ENCODE data around the gene FABP7.

Gene FABP7

DNA sequence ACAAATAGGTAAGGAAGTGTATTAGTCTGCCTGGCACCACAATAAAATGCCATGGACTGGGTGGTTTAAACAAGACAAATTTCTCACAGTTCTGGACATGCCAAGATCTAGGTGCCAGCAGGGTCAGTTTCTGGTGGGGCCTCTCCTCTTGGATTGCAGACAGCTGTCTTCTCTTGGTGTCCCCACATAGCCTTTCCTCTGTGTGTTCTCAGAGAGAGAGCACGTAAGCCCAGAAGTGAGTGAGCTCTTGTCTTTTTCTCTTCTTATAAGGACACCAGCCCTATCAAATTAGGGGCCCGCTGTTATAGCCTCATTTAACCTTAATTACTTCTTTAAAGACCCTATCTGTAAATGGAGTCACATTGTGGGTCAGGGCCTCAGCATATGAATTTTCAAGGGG, 37.8 kb downstream of the FABP7 start:
- ChIA-PET CTCF (no interaction called here), POLR2A (interaction anchor here (1.0 kb wide), 1 partner anchor 28 kb away, joined by 4 read pairs; the partner anchor contains the start of gene SMPDL3A)
- no peak for TF ChIP-seq NFRKB (IDR thresholded peaks at IDR 0.05)
- no peak for TF ChIP-seq PKNOX1 (IDR thresholded peaks at IDR 0.05)
- no peak for TF ChIP-seq HDGF (IDR thresholded peaks at IDR 0.05; ENCODE audit: borderline replicate concordance)
- no peak for TF ChIP-seq FOXK2 (IDR thresholded peaks at IDR 0.05)
- no peak for TF ChIP-seq ARNT (IDR thresholded peaks at IDR 0.05)
- no peak for TF ChIP-seq ELF4 (IDR thresholded peaks at IDR 0.05)
- no peak for TF ChIP-seq FOXA1 (IDR thresholded peaks at IDR 0.05)
- TF ChIP-seq TARDBP (IDR thresholded peaks at IDR 0.05), result no peak
- TF ChIP-seq BHLHE40 (IDR thresholded peaks at IDR 0.05; ENCODE audit: borderline replicate concordance), result no peak
- no peak for TF ChIP-seq ZNF384 (IDR thresholded peaks at IDR 0.05)
- no peak for TF ChIP-seq LEF1 (IDR thresholded peaks at IDR 0.05; ENCODE audit: borderline replicate concordance)

DNA sequence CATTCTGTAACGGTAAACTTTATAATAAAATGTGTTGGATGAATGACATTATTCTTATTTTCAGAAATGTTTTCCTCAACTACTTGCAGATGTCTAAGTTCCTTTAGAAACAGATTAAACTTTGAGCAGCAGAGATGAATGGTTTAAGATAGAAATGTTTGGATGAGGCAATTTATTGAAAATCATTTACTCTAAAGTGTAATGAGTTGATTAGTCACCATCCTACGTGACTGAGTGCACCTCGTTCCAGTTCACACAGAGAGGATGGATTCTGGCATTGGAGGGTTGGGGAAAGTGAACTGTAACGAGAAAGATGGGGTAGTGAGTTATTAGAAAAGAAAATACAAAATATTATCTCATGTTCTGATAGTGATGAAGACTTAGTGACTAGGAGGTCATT, 38.2 kb downstream of the FABP7 start:
- TF ChIP-seq ELF4 (IDR thresholded peaks at IDR 0.05) (no peak), ZNF384 (IDR thresholded peaks at IDR 0.05) (no peak), FOXM1 (IDR thresholded peaks at IDR 0.05; ENCODE audit: borderline replicate concordance) (no peak), HDGF (IDR thresholded peaks at IDR 0.05; ENCODE audit: borderline replicate concordance) (no peak)
- CTCF ChIA-PET, result interaction anchor here (1.0 kb wide), 1 partner anchor 21 kb away, joined by 3 read pairs; no protein-coding TSS in a partner anchor
- POLR2A ChIA-PET, result interaction anchor here (1.0 kb wide), 1 partner anchor 28 kb away, joined by 4 read pairs; the partner anchor contains the start of gene SMPDL3A
- DNase-seq (ENCODE audit: extremely low spot score), result no peak

More for the DNA sequence above, 37.8 kb downstream of the FABP7 start:
- no peak for DNase-seq (ENCODE audit: extremely low spot score)

GRCh38 chr6:122818866-122819265, 39.4 kb downstream of the FABP7 start:
- CTCF ChIA-PET, result interaction anchor here (1.0 kb wide), 1 partner anchor 20 kb away, joined by 3 read pairs; no protein-coding TSS in a partner anchor
- no peak for TF ChIP-seq ZNF384 (IDR thresholded peaks at IDR 0.05)
- TF ChIP-seq TARDBP (IDR thresholded peaks at IDR 0.05), result no peak
- TF ChIP-seq HDGF (IDR thresholded peaks at IDR 0.05; ENCODE audit: borderline replicate concordance), result no peak
- TF ChIP-seq L3MBTL2 (conservative IDR thresholded peaks at IDR 0.05), result no peak
- no peak for TF ChIP-seq PKNOX1 (IDR thresholded peaks at IDR 0.05)
- no peak for TF ChIP-seq LEF1 (IDR thresholded peaks at IDR 0.05; ENCODE audit: borderline replicate concordance)
- TF ChIP-seq ARNT (IDR thresholded peaks at IDR 0.05), result no peak
- TF ChIP-seq FOXK2 (IDR thresholded peaks at IDR 0.05), result no peak
- no peak for TF ChIP-seq CTBP1 (IDR thresholded peaks at IDR 0.05; ENCODE audit: borderline replicate concordance)
- TF ChIP-seq ELF4 (IDR thresholded peaks at IDR 0.05), result no peak
- TF ChIP-seq BHLHE40 (IDR thresholded peaks at IDR 0.05; ENCODE audit: borderline replicate concordance), result no peak
- TF ChIP-seq FOXA1 (IDR thresholded peaks at IDR 0.05), result no peak
- TF ChIP-seq FOXM1 (IDR thresholded peaks at IDR 0.05; ENCODE audit: borderline replicate concordance), result no peak
- no peak for TF ChIP-seq NFRKB (IDR thresholded peaks at IDR 0.05)
- no peak for TF ChIP-seq SP1 (IDR thresholded peaks at IDR 0.05)
- no peak for TF ChIP-seq SUZ12 (IDR thresholded peaks at IDR 0.05)
- POLR2A ChIA-PET, result no interaction called here
- no peak for DNase-seq (ENCODE audit: extremely low spot score)

DNA sequence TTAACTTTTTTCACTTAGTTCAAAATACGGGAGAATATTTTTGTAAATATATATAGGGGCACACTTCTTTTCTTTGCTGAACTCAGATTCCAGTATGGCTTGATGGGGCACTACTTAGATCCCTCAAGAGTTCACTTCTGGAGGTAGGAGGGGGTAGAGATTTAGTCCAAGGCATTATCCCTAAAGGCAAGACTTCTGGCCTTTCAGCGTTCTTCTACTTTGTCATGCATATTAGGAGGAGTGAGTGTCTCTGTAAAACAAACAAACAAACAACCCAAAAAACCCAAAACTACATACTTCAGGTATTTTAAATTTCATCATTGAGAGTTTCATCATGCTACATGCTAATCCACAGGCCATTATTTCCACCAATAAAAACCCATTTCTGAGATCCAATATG, 41.6 kb downstream of the FABP7 start:
- TF ChIP-seq NFRKB (IDR thresholded peaks at IDR 0.05), result no peak
- TF ChIP-seq LEF1 (IDR thresholded peaks at IDR 0.05; ENCODE audit: borderline replicate concordance), result no peak
- no peak for TF ChIP-seq BHLHE40 (IDR thresholded peaks at IDR 0.05; ENCODE audit: borderline replicate concordance)
- no peak for TF ChIP-seq L3MBTL2 (conservative IDR thresholded peaks at IDR 0.05)
- TF ChIP-seq FOXK2 (IDR thresholded peaks at IDR 0.05), result no peak
- TF ChIP-seq PKNOX1 (IDR thresholded peaks at IDR 0.05), result no peak
- no peak for TF ChIP-seq TARDBP (IDR thresholded peaks at IDR 0.05)
- TF ChIP-seq ELF4 (IDR thresholded peaks at IDR 0.05), result no peak
- TF ChIP-seq HDGF (IDR thresholded peaks at IDR 0.05; ENCODE audit: borderline replicate concordance), result no peak
- TF ChIP-seq ZNF384 (IDR thresholded peaks at IDR 0.05), result no peak
- no peak for TF ChIP-seq CTBP1 (IDR thresholded peaks at IDR 0.05; ENCODE audit: borderline replicate concordance)
- TF ChIP-seq FOXM1 (IDR thresholded peaks at IDR 0.05; ENCODE audit: borderline replicate concordance), result no peak
- no peak for TF ChIP-seq SUZ12 (IDR thresholded peaks at IDR 0.05)
- TF ChIP-seq ARNT (IDR thresholded peaks at IDR 0.05), result no peak
- DNase-seq (ENCODE audit: extremely low spot score), result no peak
- ChIA-PET CTCF (no interaction called here), POLR2A (no interaction called here)

DNA sequence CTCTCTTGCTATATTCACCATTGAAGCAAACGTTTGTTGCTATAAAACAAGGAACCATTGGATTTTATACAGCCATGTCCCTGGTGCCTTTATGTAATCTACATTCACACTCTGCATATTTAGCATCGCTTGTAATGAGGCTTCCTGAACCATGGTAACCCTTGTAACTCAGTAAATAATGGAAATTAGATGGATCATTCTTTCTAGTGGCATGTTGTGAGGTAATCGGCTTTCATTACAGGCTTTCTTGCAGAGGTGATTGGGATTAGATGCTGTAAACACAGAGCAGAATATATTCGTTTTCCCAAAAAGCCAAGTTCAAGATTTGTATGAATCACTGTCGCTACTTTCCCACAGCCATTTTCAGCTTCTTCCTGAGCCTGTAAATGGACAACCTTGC, 45.6 kb downstream of the FABP7 start:
- POLR2A ChIA-PET, result no interaction called here
- CTCF ChIA-PET, result interaction anchor here (0.6 to 2.1 kb wide), 2 partner anchors 14 to 18 kb away, joined by 3 to 8 read pairs; no protein-coding TSS in a partner anchor
- no peak for DNase-seq (ENCODE audit: extremely low spot score)
- TF ChIP-seq SUZ12 (IDR thresholded peaks at IDR 0.05), result no peak
- no peak for TF ChIP-seq HDGF (IDR thresholded peaks at IDR 0.05; ENCODE audit: borderline replicate concordance)
- TF ChIP-seq FOXA1 (IDR thresholded peaks at IDR 0.05), result no peak
- TF ChIP-seq LEF1 (IDR thresholded peaks at IDR 0.05; ENCODE audit: borderline replicate concordance), result no peak
- no peak for TF ChIP-seq L3MBTL2 (conservative IDR thresholded peaks at IDR 0.05)
- TF ChIP-seq TARDBP (IDR thresholded peaks at IDR 0.05), result no peak
- TF ChIP-seq BHLHE40 (IDR thresholded peaks at IDR 0.05; ENCODE audit: borderline replicate concordance), result no peak
- no peak for TF ChIP-seq NFRKB (IDR thresholded peaks at IDR 0.05)
- TF ChIP-seq FOXM1 (IDR thresholded peaks at IDR 0.05; ENCODE audit: borderline replicate concordance), result no peak
- no peak for TF ChIP-seq ZNF384 (IDR thresholded peaks at IDR 0.05)
- no peak for TF ChIP-seq FOXK2 (IDR thresholded peaks at IDR 0.05)
- TF ChIP-seq ELF4 (IDR thresholded peaks at IDR 0.05), result no peak
- no peak for TF ChIP-seq ARNT (IDR thresholded peaks at IDR 0.05)
- TF ChIP-seq PKNOX1 (IDR thresholded peaks at IDR 0.05), result no peak

Measured in HEK293T (cell line).